HG03558 (cell line): ENCODE data around the gene MPRIP.
"Not testable (repeated sequence)": the region's sequence is repeated elsewhere in the genome, so short reads cannot be mapped to it uniquely, and the experiment has no call there.

Source experiments
- ATAC-seq: cut with Tn5 transposase; IDR thresholded peaks from one replicate; pipeline ENCODE4 v1.9.1; 2021; ENCODE audit warnings: moderate number of reproducible peaks; ENCODE audit not compliant: unreplicated experiment; ENCODE audit errors: extremely low read depth

Gene MPRIP

DNA sequence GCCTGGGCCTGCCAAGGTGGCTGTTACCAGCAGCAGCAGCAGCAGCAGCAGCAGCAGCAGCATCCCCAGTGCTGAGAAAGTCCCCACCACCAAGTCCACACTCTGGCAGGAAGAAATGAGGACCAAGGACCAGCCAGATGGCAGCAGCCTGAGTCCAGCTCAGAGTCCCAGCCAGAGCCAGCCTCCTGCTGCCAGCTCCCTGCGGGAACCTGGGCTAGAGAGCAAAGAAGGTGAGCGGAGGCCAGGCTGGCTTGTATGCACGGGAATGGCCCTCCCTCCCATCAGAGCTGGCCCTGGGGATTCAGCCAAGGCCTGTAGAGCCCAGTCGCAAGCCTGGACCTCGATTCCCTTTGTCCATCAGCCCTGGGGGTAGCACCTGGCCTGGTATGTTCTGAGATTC lies 94.0 kb downstream of the MPRIP start:
- ATAC-seq, result not testable (repeated sequence)

DNA sequence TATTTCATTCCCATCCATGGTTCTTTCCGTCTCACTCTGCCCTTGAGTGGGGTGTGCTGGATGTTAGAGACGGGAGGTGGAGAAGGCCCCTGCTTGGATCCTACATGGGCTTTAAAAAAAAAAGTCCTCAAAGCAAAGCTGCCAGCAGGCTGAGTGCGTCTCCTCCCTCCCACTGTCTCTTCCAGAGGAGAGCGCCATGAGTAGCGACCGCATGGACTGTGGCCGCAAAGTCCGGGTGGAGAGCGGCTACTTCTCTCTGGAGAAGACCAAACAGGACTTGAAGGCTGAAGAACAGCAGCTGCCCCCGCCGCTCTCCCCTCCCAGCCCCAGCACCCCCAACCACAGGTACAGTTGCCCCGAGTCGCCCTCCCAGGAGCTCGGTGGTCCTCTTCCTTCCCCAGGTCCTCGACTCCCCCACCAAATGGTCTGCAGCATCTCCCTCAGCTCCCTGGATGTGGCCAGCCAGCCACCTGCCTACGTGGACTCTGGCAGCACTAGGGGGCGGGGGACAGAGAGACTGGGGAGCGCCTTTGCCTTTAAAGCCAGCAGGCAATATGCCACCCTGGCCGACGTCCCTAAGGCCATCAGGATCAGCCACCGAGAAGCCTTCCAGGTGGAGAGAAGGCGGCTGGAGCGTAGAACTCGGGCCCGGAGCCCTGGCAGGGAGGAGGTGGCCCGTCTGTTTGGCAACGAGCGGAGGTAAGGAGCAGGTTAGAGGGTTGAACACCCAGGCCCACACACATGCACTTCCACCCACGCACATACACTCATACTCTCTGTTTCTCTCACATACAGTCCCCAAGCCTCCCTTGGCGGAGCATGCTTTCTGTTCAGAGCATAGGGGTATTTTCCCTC lies 95.7 kb downstream of the MPRIP start:
- ATAC-seq, result no peak

DNA sequence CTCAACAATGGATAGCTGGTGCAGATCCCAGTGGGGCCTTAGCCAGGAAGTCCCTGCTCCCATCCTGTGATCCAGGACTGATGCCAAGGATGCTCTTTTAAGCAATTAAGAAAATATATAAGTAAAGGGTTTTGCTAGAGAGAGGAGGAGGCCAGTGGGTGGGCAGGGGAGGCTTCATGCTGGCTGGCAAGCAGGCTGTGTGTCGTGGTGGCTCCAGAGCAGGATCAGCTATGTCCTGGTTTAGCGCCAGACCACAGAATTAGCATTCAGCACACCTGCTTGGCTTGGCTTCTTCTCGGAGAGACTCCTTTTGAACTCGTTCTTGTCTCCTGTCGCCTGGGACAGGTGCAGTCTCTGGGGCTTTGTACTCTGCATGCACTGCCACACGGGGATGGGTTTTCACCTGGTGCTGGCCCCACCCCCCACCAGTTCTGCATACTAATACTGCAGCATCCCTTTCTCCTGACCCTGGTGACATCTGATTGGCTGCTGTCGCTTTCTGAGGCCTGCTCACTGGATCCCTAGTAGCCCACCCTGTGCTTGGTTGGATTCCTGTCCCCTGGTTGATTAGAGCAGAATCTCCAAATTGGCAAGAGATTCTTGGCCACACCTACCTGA lies 97.8 kb downstream of the MPRIP start:
- ATAC-seq, result no peak

DNA sequence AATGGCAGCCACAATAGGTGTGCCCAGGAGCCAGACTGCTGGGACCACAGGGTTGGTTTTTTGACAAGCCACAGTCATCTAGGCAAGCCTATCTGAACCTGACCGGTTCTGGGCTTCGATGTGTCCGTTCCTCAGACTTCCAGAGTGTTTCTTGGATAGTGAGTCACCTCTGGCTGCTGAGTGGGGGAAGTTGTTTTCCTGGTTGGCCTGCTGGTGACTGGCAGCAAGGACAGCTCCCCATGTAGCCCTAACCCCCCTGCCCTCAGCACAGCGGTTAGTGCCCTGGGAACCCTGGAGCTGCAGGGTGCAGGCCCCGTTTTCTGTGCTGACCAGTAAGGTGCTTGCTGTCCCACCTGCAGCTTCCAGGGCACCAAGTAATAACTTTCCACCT lies 98.3 kb downstream of the MPRIP start:
- ATAC-seq, result no peak

DNA sequence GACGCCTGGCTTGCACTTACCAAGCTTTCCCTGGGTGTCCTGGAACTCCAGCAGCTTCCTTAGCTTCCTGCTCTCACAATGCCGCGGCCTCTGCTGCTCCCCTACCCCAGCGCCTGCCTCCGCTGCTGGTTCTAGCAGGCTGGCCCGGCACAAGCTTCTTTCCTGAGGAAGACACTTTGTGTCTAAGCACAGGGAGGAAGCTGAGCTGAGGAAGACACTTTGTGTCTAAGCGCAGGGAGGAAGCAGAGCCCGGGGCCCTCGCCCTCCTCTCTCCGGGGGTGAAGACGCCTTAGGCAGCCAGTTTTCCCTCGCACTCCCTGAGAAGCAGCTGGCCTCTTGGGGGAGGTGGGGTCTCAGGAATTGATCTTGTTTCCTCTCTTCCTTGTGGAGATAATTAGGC lies 99.0 kb downstream of the MPRIP start:
- no peak for ATAC-seq

DNA sequence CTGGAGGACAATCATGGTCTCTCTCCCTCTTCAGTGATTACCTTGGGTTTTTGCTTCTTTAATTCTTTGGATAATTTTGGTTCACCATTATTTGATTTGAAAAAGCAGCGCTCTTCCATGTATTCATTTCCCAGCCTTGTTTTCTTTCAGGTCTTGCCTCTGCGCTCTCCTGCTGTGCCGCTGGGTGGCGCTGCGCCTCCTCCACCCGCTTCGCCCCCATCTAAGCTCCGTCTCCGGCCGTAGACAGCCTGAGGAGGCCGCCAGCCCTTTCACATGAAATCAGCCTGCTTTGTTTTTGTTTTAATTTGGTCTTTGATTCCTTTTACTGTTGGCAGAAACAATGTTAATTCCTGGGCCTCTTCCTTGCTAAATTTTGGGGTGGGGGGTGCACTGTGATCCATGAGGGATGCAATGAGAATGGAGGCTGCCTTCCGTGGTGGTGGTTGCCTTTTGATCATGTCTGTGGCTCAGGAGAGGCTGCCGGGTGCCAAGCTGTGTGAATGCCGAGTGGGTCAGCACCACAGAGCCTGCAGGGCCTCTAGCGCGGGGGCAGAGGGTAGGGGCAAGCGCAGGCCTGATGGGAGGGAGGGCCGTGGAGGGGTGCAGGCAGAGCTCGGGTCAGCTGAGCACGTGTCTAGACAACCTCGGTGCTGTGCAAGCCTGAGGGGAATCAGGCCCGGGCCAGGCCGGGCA lies 99.7 kb downstream of the MPRIP start:
- no peak for ATAC-seq

DNA sequence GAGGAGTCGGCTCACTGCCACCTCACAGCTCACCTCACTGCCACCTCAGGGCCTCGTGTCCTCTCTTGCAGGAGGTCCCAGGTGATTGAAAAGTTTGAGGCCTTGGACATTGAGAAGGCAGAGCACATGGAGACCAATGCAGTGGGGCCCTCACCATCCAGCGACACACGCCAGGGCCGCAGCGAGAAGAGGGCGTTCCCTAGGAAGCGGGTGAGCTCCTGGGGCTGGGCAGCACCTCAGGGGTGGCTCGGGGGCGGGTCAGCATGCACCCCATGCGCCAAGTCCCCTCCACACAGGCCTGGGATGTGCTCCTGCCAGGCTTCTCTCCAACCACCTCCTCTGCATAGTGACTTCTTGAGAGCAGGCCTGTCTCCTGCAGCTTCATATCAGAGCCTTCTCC lies 100.3 kb downstream of the MPRIP start:
- ATAC-seq, result no peak

DNA sequence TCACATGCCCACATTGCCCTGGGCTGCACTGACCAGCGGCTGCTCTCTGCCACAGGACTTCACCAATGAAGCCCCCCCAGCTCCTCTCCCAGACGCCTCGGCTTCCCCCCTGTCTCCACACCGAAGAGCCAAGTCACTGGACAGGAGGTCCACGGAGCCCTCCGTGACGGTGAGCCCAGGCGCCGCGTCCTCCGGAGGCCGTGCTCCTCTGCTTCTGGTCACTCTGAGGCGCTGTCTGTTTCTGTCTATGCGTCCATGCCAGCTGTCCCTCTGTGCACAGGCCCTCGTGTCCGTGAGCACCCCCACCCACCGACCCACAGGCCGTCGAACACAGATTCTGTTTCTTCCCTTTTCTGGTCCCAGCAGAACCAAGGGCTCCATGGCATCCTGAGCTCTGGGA lies 101.2 kb downstream of the MPRIP start:
- ATAC-seq, result no peak

DNA sequence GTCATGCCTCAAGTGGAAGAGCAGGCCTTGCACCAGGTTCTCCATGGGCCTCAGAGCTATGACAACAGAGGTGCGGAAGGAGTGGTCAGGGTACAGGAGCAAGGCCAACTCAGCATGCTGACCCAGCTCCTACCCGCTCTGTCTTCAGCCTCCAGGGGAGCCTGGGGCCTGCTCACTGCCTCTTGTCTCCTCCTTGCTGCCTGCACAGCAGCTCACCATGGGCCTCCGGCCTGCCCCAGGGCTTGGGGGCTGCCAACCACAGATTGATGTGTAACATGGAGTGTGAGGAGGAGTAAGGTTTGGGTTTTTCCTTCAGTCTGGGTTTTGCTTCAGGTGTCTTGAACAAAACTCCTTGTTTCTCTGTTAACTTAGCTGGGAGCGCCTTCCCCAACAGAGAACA lies 101.8 kb downstream of the MPRIP start:
- no peak for ATAC-seq

DNA sequence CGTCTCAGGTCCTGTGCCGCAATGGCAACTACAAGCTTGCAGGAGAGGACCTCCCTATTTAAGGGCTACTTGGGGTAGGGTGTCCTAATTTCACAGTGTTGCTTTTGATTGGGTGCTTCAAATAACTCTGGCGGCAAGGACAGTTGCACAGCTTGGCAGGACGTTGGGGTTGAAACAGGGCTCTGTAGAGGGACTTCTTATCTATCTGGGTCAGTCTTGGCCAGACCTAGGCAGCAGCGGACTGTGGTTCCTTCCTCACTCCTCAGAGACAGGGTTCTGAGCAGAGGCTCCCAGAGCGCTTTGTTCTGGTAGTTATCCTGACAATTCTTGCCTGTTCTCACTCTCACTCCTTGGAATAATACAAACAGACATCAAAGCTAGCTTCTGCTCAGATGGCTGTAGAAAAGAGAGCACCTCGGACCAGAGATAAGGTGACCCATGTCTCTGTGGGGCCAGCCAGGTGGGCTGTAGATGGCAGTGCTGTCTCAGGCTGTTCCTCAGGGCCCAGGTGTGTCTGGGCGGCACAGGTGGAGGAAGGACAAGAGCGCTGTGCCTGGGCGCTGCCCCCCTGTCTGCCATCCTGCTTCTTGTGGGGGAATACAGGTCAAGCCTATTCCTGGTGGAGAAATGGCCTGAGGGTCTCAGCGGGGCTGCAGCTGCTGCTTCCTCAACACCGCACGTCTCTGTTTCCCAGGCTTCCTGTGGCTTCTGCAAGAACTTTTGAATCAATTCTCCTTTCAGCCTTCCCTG lies 102.8 kb downstream of the MPRIP start:
- ATAC-seq, result no peak

DNA sequence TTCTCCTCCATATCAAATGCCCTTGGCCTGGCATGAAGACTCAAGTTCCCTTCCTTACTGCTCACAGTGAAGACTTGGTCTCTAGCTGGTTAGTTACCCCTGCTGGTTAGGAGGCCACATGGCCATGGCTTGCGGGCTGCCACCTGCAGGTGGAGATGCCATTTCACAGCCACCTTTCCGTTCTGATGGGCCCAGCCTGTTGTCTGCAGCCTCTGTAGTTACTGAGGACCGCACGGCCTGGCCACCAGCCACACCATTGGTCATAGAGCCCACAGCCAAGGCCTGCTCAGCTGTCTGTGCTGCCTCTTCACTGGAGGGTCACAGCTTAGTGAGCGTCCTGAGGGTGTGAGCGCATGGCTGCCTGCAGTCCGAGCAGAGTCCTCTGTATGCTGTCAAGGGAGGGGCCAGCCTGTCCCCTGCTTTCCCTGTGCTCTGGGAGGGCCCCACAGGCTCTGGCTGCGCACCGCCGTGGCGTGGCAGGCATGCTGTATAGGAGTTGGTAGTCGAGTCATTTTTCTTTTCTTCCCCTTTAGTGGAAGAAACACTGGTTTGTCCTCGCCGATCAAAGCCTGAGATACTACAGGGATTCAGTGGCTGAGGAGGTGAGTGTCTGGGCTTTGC lies 104.6 kb downstream of the MPRIP start:
- ATAC-seq, result no peak

DNA sequence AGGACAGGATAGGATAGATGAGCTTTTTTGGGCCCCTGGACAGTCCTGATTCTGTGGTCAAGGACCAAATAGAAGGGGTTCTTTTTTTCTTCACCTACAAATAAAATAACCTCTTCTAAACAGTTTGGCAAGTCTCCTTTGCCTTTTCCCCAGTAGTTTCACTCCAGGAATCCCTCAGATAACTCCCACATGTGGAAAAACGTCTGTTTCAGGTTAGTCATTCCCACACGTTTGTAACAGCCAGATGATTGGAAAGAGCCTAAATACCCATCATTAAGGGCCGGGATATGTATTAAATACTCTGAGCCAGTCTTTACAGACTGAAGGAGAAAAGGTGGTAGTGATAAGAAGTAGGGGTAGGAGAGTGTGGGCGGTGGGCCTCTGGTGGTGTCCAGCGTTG lies 105.6 kb downstream of the MPRIP start:
- no peak for ATAC-seq

DNA sequence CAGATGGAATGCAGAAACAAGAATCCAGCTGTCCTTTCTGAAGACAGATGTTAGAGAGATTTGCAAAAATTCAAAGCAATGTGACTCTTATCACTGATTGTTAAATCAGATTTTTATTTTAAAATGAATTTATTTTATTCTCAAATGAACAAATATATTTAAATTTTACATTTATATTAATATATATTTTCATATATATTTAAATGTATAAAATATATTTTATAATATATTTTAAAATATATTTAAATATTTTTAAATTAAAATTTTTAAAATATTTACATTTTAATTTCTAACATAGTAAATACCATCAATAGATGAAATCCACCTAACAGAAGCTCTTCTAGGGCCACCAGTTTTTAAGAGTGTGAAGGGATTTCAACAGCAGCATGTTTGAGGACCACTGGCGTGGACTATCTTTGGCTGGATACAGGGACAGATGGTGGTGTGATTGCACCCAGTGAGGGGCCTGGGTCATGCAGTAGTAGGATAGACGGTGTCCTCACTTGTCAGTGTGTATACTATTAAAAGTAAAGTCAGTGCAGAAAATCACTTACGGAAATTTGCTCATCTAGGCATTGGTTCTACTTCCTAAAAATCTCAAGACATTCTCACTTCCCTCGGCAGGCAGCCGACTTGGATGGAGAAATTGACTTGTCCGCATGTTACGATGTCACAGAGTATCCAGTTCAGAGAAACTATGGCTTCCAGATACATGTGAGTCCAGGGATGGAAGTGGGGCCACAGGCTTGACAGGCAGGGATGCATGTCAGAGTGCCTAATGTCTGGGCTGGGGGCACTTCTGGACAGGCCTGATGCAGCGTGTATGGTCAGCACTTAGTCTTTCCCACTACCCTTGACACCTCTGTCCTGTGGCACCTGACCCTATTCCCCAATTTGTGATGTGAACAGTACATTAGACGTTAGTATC lies 107.5 kb downstream of the MPRIP start:
- ATAC-seq, result no peak

DNA sequence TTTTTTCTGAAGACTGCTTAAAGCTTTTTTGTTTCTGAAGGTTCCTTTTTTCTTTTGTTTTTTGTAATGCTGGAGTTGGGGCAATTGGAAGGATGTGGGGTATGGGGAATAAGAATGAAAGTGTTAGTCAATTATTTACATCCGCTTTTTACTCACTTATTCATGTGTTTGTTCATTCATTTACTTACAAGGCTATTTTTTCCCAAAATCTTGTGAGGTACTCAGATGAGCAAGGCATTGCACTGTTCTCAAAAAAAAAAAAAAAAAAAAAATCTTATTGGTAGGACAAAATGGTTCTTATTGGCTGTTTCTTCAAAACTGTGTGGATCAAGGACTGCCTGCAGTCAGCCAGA lies 108.2 kb downstream of the MPRIP start:
- no peak for ATAC-seq

DNA sequence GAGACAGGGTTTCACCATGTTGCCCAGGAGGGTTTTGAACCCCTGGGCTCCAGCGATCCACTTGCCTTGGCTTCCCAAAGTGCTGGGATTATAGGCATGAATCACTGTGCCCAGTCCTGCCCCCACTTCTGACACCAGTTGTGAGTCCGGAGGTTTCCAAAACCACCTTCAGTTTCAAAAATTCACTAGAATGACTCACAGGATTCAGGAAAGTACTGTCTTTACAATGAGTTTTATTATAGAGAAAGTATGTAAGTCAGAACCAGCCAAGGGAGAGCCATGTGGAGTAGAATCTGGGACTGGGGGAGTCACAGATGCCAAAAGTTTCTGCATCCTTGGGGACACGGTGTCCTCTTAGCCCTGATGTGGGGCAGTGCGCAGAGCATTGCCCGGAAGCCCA lies 108.8 kb downstream of the MPRIP start:
- no peak for ATAC-seq

DNA sequence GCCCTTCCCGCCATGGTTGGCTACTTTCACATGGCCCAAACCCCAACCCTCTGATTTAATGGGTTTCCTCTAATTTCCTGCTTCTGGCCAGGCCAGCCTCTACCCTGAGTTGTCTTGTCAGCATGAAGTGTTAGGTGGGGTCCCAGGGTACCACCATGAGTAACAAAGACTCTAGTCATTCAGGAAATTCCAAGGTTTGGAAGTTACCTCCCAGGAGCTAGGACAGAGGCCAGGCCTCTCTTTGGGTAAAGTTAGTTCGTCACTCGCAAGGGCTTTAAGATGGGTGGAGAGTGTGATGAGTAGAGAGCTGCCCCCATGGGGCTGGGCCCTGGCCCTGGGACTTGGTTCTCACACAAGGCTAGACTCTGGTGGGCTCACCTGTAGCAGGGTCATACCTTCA lies 109.3 kb downstream of the MPRIP start:
- ATAC-seq, result no peak

DNA sequence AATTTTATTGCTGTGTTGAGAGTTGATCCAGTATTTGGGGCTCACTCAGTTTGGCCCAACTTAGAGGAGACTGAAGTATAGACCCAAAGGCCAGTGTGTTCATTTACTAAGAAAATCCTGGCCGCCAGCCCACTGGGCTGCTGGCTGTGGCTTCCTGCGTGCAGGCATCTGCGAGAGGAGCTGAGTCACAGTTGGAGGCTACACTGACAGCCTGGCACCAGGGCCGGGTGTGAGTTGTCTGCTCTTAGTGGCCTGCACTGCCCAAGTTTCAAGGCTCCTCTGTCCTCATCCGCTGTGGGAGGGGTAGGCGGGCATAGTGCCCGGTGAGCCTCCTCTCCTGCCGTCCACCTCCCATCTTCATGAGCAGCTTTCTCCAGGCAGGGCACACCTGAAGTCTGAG lies 109.7 kb downstream of the MPRIP start:
- no peak for ATAC-seq

DNA sequence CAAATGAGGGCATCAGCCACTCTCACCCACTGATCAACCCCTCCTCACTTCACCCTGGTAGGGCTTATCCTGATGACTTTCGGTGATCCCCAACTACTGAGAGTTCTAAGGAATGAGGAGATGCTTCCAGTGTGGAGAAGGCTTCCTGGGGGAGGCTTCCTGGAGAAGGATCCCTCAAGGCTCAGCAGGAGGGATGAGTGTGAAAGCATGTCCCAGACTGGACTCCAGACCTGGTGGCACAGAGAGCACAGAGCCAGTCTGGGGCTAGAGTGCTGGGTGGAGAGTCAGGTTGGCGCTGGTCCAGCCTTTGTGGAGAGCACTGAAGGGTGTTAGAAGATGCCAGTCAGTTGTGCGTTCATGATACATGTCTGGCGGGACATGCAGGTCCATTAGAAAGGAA lies 110.1 kb downstream of the MPRIP start:
- no peak for ATAC-seq

DNA sequence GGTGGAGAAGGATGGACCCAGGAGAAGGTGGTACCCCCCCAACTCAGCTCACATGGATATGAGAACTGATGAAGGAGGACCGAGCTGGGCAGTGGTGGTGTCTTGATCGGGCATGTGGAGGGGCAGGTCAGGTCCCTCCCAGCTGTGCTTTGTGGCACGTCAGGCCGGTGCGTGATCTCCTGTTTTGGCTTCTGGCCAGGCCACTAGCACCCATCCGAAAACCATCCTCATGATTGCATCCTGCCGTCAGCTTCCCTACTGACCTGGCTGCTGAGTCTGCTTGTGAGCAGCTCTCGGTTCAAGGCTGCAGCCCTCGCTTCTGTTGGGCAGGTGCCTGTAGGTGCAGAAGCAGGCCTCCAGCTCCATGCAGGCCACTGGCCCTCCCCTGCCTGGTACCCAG lies 110.8 kb downstream of the MPRIP start:
- ATAC-seq, result no peak
